WTC11 (cell line): Measurements from ENCODE around the gene CHSY3. TPM values are rescaled to one million over a fixed set of nuclear protein-coding genes. Genes with fewer than 3 reads are reported as not detected.

Source experiments
- ATAC-seq: fragments of 200-7000 bp; cut with Tn5 transposase; 2 replicates; pipeline ENCODE4 v1.10.0; 2021; ENCODE audit warnings: mild to moderate bottlenecking, moderate library complexity
- CTCF ChIA-PET: fragments of 300-600 bp; sonication (Branson Sonifier 250); formaldehyde crosslinking; loops from one replicate; lab custom pipeline; 2021; ENCODE audit warnings: antibody characterized with exemption; lab: Charles Lee
- POLR2A ChIA-PET: fragments of 350-600 bp; sonication (Branson Sonifier 250); formaldehyde crosslinking; loops from one replicate; lab custom pipeline; 2021; ENCODE audit warnings: antibody characterized with exemption; lab: Charles Lee
- DNase-seq: peaks from one replicate; pipeline ENCODE4 v3.0.0; 2021; ENCODE audit warnings: low spot score
- H3K27ac Mint-ChIP-seq: 2 replicates; pipeline ENCODE4 v1.8.0; 2021; ENCODE audit warnings: mixed read lengths
- H3K27me3 Mint-ChIP-seq: 2 replicates; pipeline ENCODE4 v1.8.0; 2021; ENCODE audit warnings: low read depth, mild to moderate bottlenecking, moderate library complexity, mixed read lengths
- H3K36me3 Mint-ChIP-seq: 2 replicates; pipeline ENCODE4 v1.8.0; 2021; ENCODE audit warnings: mixed read lengths
- H3K4me1 Mint-ChIP-seq: 2 replicates; pipeline ENCODE4 v1.8.0; 2022; ENCODE audit warnings: mixed read lengths
- H3K4me3 Mint-ChIP-seq: 2 replicates; pipeline ENCODE4 v1.8.0; 2021; ENCODE audit warnings: mild to moderate bottlenecking, moderate library complexity, mixed read lengths
- H3K9me3 Mint-ChIP-seq: 2 replicates; pipeline ENCODE4 v1.8.0; 2021; ENCODE audit warnings: mixed read lengths
- ELF4 ChIP-seq: sonication (generic); formaldehyde crosslinking; IDR thresholded peaks from 2 replicates; pipeline ENCODE4 v1.8.1; 2022; ENCODE audit warnings: low read depth, mild to moderate bottlenecking, moderate library complexity, missing genetic modification reagents
- RELA ChIP-seq: sonication (generic); formaldehyde crosslinking; IDR thresholded peaks from 2 replicates; pipeline ENCODE4 v1.8.1; 2022; ENCODE audit warnings: missing genetic modification reagents, mild to moderate bottlenecking, borderline replicate concordance
- RORB ChIP-seq: fragments of 250-450 bp; sonication (Bioruptor Pico); IDR thresholded peaks from 2 replicates; pipeline ENCODE4 v1.9.0; 2021; ENCODE audit warnings: mild to moderate bottlenecking
- TEAD1 ChIP-seq: sonication (generic); formaldehyde crosslinking; IDR thresholded peaks from 2 replicates; pipeline ENCODE4 v1.8.0; 2022; ENCODE audit warnings: mild to moderate bottlenecking, missing genetic modification reagents
- USF2 ChIP-seq: sonication (generic); formaldehyde crosslinking; IDR thresholded peaks from 2 replicates; pipeline ENCODE4 v1.8.1; 2023; ENCODE audit warnings: mild to moderate bottlenecking, missing genetic modification reagents, moderate library complexity
- ZBTB21 ChIP-seq: sonication (generic); formaldehyde crosslinking; IDR thresholded peaks from 2 replicates; pipeline ENCODE4 v1.8.1; 2023; ENCODE audit warnings: mild to moderate bottlenecking, missing genetic modification reagents, borderline replicate concordance
- ZNF138 ChIP-seq: sonication (generic); formaldehyde crosslinking; conservative IDR thresholded peaks from 2 replicates; pipeline ENCODE4 v1.8.1; 2022; ENCODE audit warnings: mild to moderate bottlenecking, moderate library complexity, missing genetic modification reagents
- ZNF396 ChIP-seq: fragments of 250-450 bp; sonication (Bioruptor Pico); IDR thresholded peaks from 2 replicates; pipeline ENCODE4 v1.8.0; 2021; ENCODE audit warnings: mild to moderate bottlenecking, moderate library complexity, borderline replicate concordance
- ZNF425 ChIP-seq: fragments of 250-450 bp; sonication (Bioruptor Pico); conservative IDR thresholded peaks from 2 replicates; pipeline ENCODE4 v1.9.0; 2021; ENCODE audit warnings: mild to moderate bottlenecking
- ZNF512 ChIP-seq: sonication (generic); formaldehyde crosslinking; IDR thresholded peaks from 2 replicates; pipeline ENCODE4 v1.8.1; 2022; ENCODE audit warnings: missing genetic modification reagents, borderline replicate concordance
- total RNA-seq: library from RNA; stranded (reverse); gene quantifications from 3 replicates; pipeline ENCODE4 v1.2.3, GENCODE V29; 2021
- TF ChIP-seq, protein P1 (sequence below): sonication (generic); formaldehyde crosslinking; IDR thresholded peaks from 2 replicates; pipeline ENCODE4 v1.8.1; 2023; ENCODE audit warnings: mild to moderate bottlenecking, missing genetic modification reagents, borderline replicate concordance
- TF ChIP-seq, protein P2 (sequence below): fragments of 200-600 bp; IDR thresholded peaks from 2 replicates; pipeline ENCODE4 v1.8.0; 2022; ENCODE audit warnings: antibody characterized with exemption

Gene CHSY3
- total RNA-seq, 1 experiment from 2014 or later = 0.98 TPM

DNA sequence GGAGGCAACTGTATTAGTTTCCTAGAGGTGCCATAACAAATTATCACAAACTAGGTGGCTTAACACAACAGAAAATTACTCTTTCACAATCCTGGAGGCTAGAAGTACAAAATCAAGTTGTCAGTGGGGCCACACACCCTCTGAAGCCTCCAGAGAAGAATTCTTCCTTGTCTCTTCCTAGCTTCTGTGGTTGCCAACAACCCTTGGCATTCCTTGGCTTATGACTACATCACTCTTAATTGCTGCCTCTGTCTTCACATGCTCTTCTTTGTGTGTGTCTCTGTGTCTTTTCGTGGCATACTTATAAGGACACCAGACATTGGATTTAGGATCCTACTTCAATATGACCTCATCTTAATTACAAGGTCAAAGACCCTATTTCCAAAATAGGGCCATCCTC lies 327.5 kb downstream of the CHSY3 start (continued):
- TF ChIP-seq, protein P1, sequence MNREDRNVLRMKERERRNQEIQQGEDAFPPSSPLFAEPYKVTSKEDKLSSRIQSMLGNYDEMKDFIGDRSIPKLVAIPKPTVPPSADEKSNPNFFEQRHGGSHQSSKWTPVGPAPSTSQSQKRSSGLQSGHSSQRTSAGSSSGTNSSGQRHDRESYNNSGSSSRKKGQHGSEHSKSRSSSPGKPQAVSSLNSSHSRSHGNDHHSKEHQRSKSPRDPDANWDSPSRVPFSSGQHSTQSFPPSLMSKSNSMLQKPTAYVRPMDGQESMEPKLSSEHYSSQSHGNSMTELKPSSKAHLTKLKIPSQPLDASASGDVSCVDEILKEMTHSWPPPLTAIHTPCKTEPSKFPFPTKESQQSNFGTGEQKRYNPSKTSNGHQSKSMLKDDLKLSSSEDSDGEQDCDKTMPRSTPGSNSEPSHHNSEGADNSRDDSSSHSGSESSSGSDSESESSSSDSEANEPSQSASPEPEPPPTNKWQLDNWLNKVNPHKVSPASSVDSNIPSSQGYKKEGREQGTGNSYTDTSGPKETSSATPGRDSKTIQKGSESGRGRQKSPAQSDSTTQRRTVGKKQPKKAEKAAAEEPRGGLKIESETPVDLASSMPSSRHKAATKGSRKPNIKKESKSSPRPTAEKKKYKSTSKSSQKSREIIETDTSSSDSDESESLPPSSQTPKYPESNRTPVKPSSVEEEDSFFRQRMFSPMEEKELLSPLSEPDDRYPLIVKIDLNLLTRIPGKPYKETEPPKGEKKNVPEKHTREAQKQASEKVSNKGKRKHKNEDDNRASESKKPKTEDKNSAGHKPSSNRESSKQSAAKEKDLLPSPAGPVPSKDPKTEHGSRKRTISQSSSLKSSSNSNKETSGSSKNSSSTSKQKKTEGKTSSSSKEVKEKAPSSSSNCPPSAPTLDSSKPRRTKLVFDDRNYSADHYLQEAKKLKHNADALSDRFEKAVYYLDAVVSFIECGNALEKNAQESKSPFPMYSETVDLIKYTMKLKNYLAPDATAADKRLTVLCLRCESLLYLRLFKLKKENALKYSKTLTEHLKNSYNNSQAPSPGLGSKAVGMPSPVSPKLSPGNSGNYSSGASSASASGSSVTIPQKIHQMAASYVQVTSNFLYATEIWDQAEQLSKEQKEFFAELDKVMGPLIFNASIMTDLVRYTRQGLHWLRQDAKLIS (CRISPR knock-in tag) = no peak
- TF ChIP-seq ZNF425 (no peak), USF2 (no peak), ZNF138 (no peak), ELF4 (CRISPR knock-in tag) (no peak), ZNF396 (CRISPR knock-in tag) (no peak), RELA (CRISPR knock-in tag) (no peak), TEAD1 (CRISPR knock-in tag) (no peak), ZBTB21 (no peak), RORB (CRISPR knock-in tag) (no peak)
- TF ChIP-seq, protein P2, sequence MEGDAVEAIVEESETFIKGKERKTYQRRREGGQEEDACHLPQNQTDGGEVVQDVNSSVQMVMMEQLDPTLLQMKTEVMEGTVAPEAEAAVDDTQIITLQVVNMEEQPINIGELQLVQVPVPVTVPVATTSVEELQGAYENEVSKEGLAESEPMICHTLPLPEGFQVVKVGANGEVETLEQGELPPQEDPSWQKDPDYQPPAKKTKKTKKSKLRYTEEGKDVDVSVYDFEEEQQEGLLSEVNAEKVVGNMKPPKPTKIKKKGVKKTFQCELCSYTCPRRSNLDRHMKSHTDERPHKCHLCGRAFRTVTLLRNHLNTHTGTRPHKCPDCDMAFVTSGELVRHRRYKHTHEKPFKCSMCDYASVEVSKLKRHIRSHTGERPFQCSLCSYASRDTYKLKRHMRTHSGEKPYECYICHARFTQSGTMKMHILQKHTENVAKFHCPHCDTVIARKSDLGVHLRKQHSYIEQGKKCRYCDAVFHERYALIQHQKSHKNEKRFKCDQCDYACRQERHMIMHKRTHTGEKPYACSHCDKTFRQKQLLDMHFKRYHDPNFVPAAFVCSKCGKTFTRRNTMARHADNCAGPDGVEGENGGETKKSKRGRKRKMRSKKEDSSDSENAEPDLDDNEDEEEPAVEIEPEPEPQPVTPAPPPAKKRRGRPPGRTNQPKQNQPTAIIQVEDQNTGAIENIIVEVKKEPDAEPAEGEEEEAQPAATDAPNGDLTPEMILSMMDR = no peak

- H3K9me3 Mint-ChIP-seq = peaks cover 6% of the 10 kb centered on the region
- ChIA-PET CTCF (interaction anchor here (1.3 kb wide), 1 partner anchor 9 kb away, joined by 3 read pairs; no protein-coding TSS in a partner anchor), POLR2A (no interaction called here)
- H3K4me3 Mint-ChIP-seq = no peak overlapping the region
- no peaks in the 10 kb centered on the region for H3K4me1 Mint-ChIP-seq
- no peak for ATAC-seq
- peaks cover 4% of the 10 kb centered on the region for H3K36me3 Mint-ChIP-seq
- H3K27me3 Mint-ChIP-seq = no peaks in the 10 kb centered on the region
- no peak overlapping the region for H3K27ac Mint-ChIP-seq
- no peak for DNase-seq
- TF ChIP-seq ZNF512 (CRISPR knock-in tag) = no peak
Observed at GRCh38 chr5:130234816-130235215, 330.6 kb downstream of the CHSY3 start.

Other genes with a start within 250 kb of the CHSY3 start
- not detected in 3 replicates for gene MINAR2, start 156.4 kb upstream of the CHSY3 start, total RNA-seq